CD14-positive monocyte (primary cell): ENCODE measurements around the gene MMP1. TPM values are rescaled to one million over a fixed set of nuclear protein-coding genes. Genes with fewer than 3 reads are reported as not detected.

ENCODE experiments used
- DNase-seq, 3 donors: peaks; one replicate each; pipeline ENCODE4 v3.0.0-alpha.2; 2011 to 2022
- H2AFZ ChIP-seq: 2 replicates; pipeline ENCODE4 v1.6.0; 2012; ENCODE audit warnings: mild to moderate bottlenecking, low read depth, low read length, inconsistent platforms; ENCODE audit not compliant: insufficient read depth, poor library complexity, severe bottlenecking
- H3K27ac ChIP-seq, 2 donors: 1 replicate in 1 of 2; 2 replicates in 1 of 2; pipeline ENCODE4 v1.5.1; 2012 to 2013; ENCODE audit warnings: low read length in 2 of 2, control low read depth in 1 of 2, inconsistent platforms in 1 of 2, low read depth in 1 of 2, mild to moderate bottlenecking in 1 of 2
- H3K27me3 ChIP-seq, 2 donors: one replicate each; pipeline versions ENCODE4 v1.6.0 to v1.6.1; 2011 to 2013; ENCODE audit warnings: low read length in 2 of 2; ENCODE audit not compliant: control insufficient read depth in 2 of 2, insufficient read depth in 2 of 2
- H3K36me3 ChIP-seq, 2 donors: replicated peaks in 1 of 2; 1 replicate in 1 of 2; 2 replicates in 1 of 2; pipeline versions ENCODE4 v1.5.1 to v1.6.1; 2012 to 2013; ENCODE audit warnings: low read length in 2 of 2, control low read depth in 1 of 2, inconsistent platforms in 1 of 2, mild to moderate bottlenecking in 1 of 2; ENCODE audit not compliant: insufficient read depth in 2 of 2, control insufficient read depth in 1 of 2
- H3K4me1 ChIP-seq, 2 donors: 1 replicate in 1 of 2; 2 replicates in 1 of 2; pipeline versions ENCODE4 v1.5.1 to v1.6.1; 2012 to 2013; ENCODE audit warnings: low read length in 2 of 2, control low read depth in 1 of 2, inconsistent platforms in 1 of 2, mild to moderate bottlenecking in 1 of 2, moderate library complexity in 1 of 2; ENCODE audit not compliant: insufficient read depth in 2 of 2, control insufficient read depth in 1 of 2
- H3K4me2 ChIP-seq: replicated peaks from 2 replicates; pipeline ENCODE3; 2012; ENCODE audit warnings: low read length, moderate library complexity, mild to moderate bottlenecking; ENCODE audit not compliant: poor library complexity, severe bottlenecking; ENCODE audit errors: extremely low read depth
- H3K4me3 ChIP-seq, 3 experiments: fragments of 200-600 bp in 1 of 3; sonication (generic) in 1 of 3; replicated peaks in 1 of 3; 1 replicate in 2 of 3; 2 replicates in 1 of 3; pipeline ENCODE4 v1.5.1; 2011 to 2013; ENCODE audit warnings: low read length in 3 of 3, mild to moderate bottlenecking in 3 of 3, control low read depth in 2 of 3, low read depth in 2 of 3, inconsistent platforms in 1 of 3, moderate library complexity in 1 of 3
- H3K79me2 ChIP-seq: 2 replicates; pipeline ENCODE4 v1.6.0; 2012; ENCODE audit warnings: mild to moderate bottlenecking, control low read depth, inconsistent platforms, low read length, moderate library complexity; ENCODE audit not compliant: insufficient read depth
- H3K9ac ChIP-seq: 2 replicates; pipeline ENCODE4 v1.6.0; 2017; ENCODE audit warnings: low read length, mild to moderate bottlenecking; ENCODE audit not compliant: insufficient read depth, poor library complexity, severe bottlenecking
- H3K9me3 ChIP-seq, 2 donors: replicated peaks in 1 of 2; 1 replicate in 1 of 2; 2 replicates in 1 of 2; pipeline versions ENCODE4 v1.5.1 to v1.6.1; 2012 to 2013; ENCODE audit warnings: low read length in 2 of 2, control low read depth in 1 of 2; ENCODE audit not compliant: control insufficient read depth in 1 of 2, insufficient read depth in 1 of 2
- H4K20me1 ChIP-seq: 2 replicates; pipeline ENCODE4 v1.6.0; 2012; ENCODE audit warnings: mild to moderate bottlenecking, low read length, control low read depth, moderate library complexity; ENCODE audit not compliant: insufficient read depth
- H3K27ac Mint-ChIP-seq, 7 donors: one replicate each; pipeline ENCODE4 v1.8.0; 2020; ENCODE audit warnings: mild to moderate bottlenecking in 7 of 7, mixed read lengths in 7 of 7, moderate library complexity in 6 of 7, inconsistent platforms in 2 of 7
- H3K27me3 Mint-ChIP-seq, 3 donors: one replicate each; pipeline ENCODE4 v1.8.0; 2021 to 2022; ENCODE audit warnings: low read depth in 3 of 3, mild to moderate bottlenecking in 3 of 3, mixed read lengths in 3 of 3, moderate library complexity in 3 of 3, inconsistent platforms in 1 of 3
- H3K36me3 Mint-ChIP-seq, 2 donors: one replicate each; pipeline ENCODE4 v1.8.0; 2020; ENCODE audit warnings: mixed read lengths in 2 of 2, inconsistent platforms in 1 of 2, mild to moderate bottlenecking in 1 of 2
- H3K4me1 Mint-ChIP-seq: one replicate; pipeline ENCODE4 v1.8.0; 2020; ENCODE audit warnings: mild to moderate bottlenecking, mixed read lengths
- H3K4me3 Mint-ChIP-seq, 2 donors: one replicate each; pipeline ENCODE4 v1.8.0; 2020; ENCODE audit warnings: mild to moderate bottlenecking in 2 of 2, mixed read lengths in 2 of 2, moderate library complexity in 1 of 2
- H3K9me3 Mint-ChIP-seq, 7 donors: one replicate each; pipeline ENCODE4 v1.8.0; 2020 to 2022; ENCODE audit warnings: mixed read lengths in 7 of 7, mild to moderate bottlenecking in 6 of 7, moderate library complexity in 6 of 7, inconsistent platforms in 2 of 7
- CTCF ChIP-seq: fragments of 200-600 bp; IDR thresholded peaks from one replicate; pipeline ENCODE4 v1.8.0; 2022; ENCODE audit warnings: antibody characterized with exemption, mild to moderate bottlenecking
- WGBS: methylation state at CpG from one replicate; pipeline ENCODE4 v1.1.5; 2013; ENCODE audit warnings: missing lambda C conversion rate; ENCODE audit not compliant: insufficient coverage; 5-methylcytosine and 5-hydroxymethylcytosine counted together
- intact Hi-C, 2 donors: fragments of 100-400 bp; cut with micrococcal nuclease; formaldehyde crosslinking; loops; one replicate each; pipeline versions ENCODE4 v1.15.0 to v1.15.1; 2023
- polyA plus RNA-seq, 3 donors: library from polyadenylated mRNA; depleted of rRNA in 1 of 3; unstranded in 2 of 3; stranded (reverse) in 1 of 3; fragments of 300-500 nt in 2 of 3; fragments of >200 nt in 1 of 3; fragmentation: Illumina TruSeq in 2 of 3; gene quantifications; 1 replicate in 2 of 3; 2 replicates in 1 of 3; pipeline ENCODE4 v1.2.3, GENCODE V29; 2012 to 2021

The MMP1 gene
- polyA plus RNA-seq, 3 donors, result not detected

DNA sequence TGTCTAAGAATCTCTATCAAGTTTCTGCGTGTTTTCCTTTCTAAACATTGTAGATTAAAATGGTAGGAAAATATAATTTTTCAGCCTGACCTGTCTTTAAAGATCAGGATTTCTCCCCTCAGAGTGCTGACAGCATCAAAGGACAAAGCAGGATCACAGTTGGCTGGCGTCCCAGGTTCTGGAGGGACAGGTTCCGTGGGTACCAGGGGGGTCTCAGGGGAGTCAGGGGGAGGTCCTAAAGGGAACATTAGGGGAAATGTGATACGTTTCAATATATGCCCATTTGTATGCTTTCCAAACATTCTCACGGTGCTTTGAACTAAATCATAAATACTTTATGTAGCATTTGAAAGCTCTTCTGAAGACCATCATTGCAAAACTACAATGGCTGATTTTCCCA is 42.1 kb upstream of the MMP1 start:
- no peak for TF ChIP-seq CTCF
- Histone ChIP-seq H3K27me3 (no peaks in the 10 kb centered on the region), H3K9me3 (no peaks in the 10 kb centered on the region), H3K4me2 (no peak overlapping the region), H3K4me3 (no peak overlapping the region), H2AFZ (no peak overlapping the region), H4K20me1 (no peaks in the 10 kb centered on the region), H3K36me3 (no peaks in the 10 kb centered on the region), H3K4me1 (no peaks in the 10 kb centered on the region), H3K27ac (no peak overlapping the region), H3K9ac (no peak overlapping the region), H3K79me2 (no peaks in the 10 kb centered on the region)
- H3K4me3 Mint-ChIP-seq, result no peak overlapping the region
- no peak for DNase-seq
- H3K4me1 Mint-ChIP-seq, result no peaks in the 10 kb centered on the region
- intact Hi-C loops, result no loop called here
- peaks cover 0 to 1% (median 0%) of the 10 kb centered on the region in 7 donors for H3K9me3 Mint-ChIP-seq
- WGBS, result no CpG with 5 or more reads among the region's 5 CpGs
- H3K27me3 Mint-ChIP-seq, result peaks cover 3 to 5% (median 3%) of the 10 kb centered on the region in 3 donors
- peak overlapping the region in 1 of 7 donors; percentile 30 for H3K27ac Mint-ChIP-seq
- H3K36me3 Mint-ChIP-seq, result no peaks in the 10 kb centered on the region

DNA sequence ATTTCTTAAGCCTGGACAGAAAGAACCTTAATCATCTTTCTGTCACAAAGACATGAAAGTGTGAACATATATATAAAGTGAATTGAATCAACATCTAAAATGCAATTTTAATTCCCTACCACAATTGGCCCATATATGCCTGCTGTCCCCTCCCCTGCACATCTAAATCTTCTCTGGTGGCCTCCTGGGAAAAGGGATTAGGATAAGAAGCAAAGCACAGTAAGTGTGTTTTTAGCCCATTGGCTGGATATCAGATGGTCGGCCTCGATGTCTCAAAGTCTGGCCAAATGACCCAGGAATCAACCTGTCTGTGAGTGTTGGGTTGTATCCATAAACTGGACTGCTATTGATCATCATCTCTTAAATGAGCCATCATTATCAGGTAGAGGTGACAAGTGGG is 39.7 kb upstream of the MMP1 start:
- Mint-ChIP-seq H3K27me3 (peaks cover 6 to 7% (median 6%) of the 10 kb centered on the region in 3 donors), H3K9me3 (peaks cover 0 to 1% (median 0%) of the 10 kb centered on the region in 7 donors), H3K36me3 (no peaks in the 10 kb centered on the region), H3K4me1 (no peaks in the 10 kb centered on the region), H3K27ac (no peak overlapping the region), H3K4me3 (no peak overlapping the region)
- H2AFZ ChIP-seq, result no peak overlapping the region
- H3K27ac ChIP-seq, result no peak overlapping the region
- WGBS, result 100% methylated on average over 2 of the region's 2 CpGs
- no peaks in the 10 kb centered on the region for H3K9me3 ChIP-seq
- H3K4me2 ChIP-seq, result no peak overlapping the region
- no peaks in the 10 kb centered on the region for H3K79me2 ChIP-seq
- no peaks in the 10 kb centered on the region for H4K20me1 ChIP-seq
- H3K27me3 ChIP-seq, result peaks cover 0 to 3% of the 10 kb centered on the region in 2 donors
- no peak overlapping the region for H3K4me3 ChIP-seq
- H3K9ac ChIP-seq, result no peak overlapping the region
- DNase-seq, result no peak
- no peaks in the 10 kb centered on the region for H3K4me1 ChIP-seq
- intact Hi-C loops, result no loop called here
- TF ChIP-seq CTCF, result no peak
- no peaks in the 10 kb centered on the region for H3K36me3 ChIP-seq
